Muscle of leg (tissue), 11 donors: ENCODE results near the gene PTPRK. TPM values are rescaled to one million over a fixed set of nuclear protein-coding genes. Genes with fewer than 3 reads are reported as not detected.
"Not testable (repeated sequence)": the region's sequence is repeated elsewhere in the genome, so short reads cannot be mapped to it uniquely, and the experiment has no call there.

Experiments
- DNase-seq: peaks from one replicate; pipeline ENCODE4 v3.0.0; 2013
- H3K27ac ChIP-seq: one replicate; pipeline ENCODE4 v1.5.1; 2013; ENCODE audit warnings: mild to moderate bottlenecking, low read length, control low read depth
- H3K27me3 ChIP-seq: one replicate; pipeline ENCODE4 v1.6.1; 2013; ENCODE audit warnings: low read length; ENCODE audit not compliant: control insufficient read depth, insufficient read depth
- H3K36me3 ChIP-seq: one replicate; pipeline ENCODE4 v1.6.1; 2013; ENCODE audit warnings: low read length; ENCODE audit not compliant: control insufficient read depth, insufficient read depth
- H3K4me1 ChIP-seq: one replicate; pipeline ENCODE4 v1.6.1; 2013; ENCODE audit warnings: low read length; ENCODE audit not compliant: control insufficient read depth, insufficient read depth
- H3K4me3 ChIP-seq: one replicate; pipeline ENCODE4 v1.5.1; 2013; ENCODE audit warnings: low read length, control low read depth
- H3K9me3 ChIP-seq: replicated peaks from 2 replicates; pipeline ENCODE4 v1.6.1; 2013; ENCODE audit warnings: low read depth, low read length; ENCODE audit not compliant: control insufficient read depth
- WGBS: methylation state at CpG from one replicate; pipeline ENCODE4 v1.1.5; 2013; ENCODE audit warnings: missing lambda C conversion rate; ENCODE audit not compliant: insufficient coverage; 5-methylcytosine and 5-hydroxymethylcytosine counted together
- polyA plus RNA-seq, 8 donors: library from polyadenylated mRNA; unstranded; fragments of 120-200 nt; gene quantifications; one replicate each; pipeline versions ENCODE4 v1.2.1 to v1.2.3, GENCODE V29; 2013; ENCODE audit warnings: inconsistent platforms in 1 of 8, low replicate concordance in 1 of 8; ENCODE audit not compliant: insufficient read length in 8 of 8, insufficient read depth in 1 of 8
- total RNA-seq: library from RNA; stranded (reverse); fragments of 120-200 nt; gene quantifications from one replicate; pipeline ENCODE4 v1.2.4, GENCODE V29; 2013

The PTPRK gene
- total and polyA plus RNA-seq, 9 donors = 14.4 to 21.8 (median 18.2) TPM

DNA sequence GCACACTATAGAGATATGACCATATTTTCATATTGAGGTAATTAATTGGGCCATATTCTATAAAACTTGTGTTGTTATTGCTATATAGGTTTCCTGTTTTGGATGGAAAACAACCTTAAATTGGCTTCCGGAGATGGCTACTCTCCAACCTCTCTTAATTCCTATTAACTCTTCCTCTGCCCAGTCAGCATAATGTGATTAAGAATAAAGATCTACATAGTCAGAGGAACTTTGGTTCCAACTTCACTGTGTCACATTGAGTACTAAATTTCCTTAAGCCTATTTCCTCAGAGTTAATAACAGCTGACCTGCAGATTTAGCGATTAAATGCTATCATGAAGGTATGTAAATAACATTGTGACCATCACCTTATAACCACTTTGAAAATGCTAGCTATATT is 67.7 kb downstream of the PTPRK start:
- Histone ChIP-seq H3K36me3 (no peaks in the 10 kb centered on the region), H3K27me3 (no peaks in the 10 kb centered on the region), H3K27ac (no peak overlapping the region), H3K4me1 (no peaks in the 10 kb centered on the region), H3K9me3 (no peaks in the 10 kb centered on the region), H3K4me3 (no peak overlapping the region)
- no peak for DNase-seq
- WGBS = no CpG with 5 or more reads among the region's 2 CpGs

- H3K27me3 ChIP-seq = no peaks in the 10 kb centered on the region
- no peak overlapping the region for H3K27ac ChIP-seq
- no peaks in the 10 kb centered on the region for H3K9me3 ChIP-seq
- DNase-seq = no peak
- no peaks in the 10 kb centered on the region for H3K36me3 ChIP-seq
- WGBS = no CpG with 5 or more reads among the region's 3 CpGs
- no peak overlapping the region for H3K4me3 ChIP-seq
- H3K4me1 ChIP-seq = no peaks in the 10 kb centered on the region
These were observed 73.9 kb downstream of the PTPRK start for GRCh38 chr6:128446497-128446896.

DNA sequence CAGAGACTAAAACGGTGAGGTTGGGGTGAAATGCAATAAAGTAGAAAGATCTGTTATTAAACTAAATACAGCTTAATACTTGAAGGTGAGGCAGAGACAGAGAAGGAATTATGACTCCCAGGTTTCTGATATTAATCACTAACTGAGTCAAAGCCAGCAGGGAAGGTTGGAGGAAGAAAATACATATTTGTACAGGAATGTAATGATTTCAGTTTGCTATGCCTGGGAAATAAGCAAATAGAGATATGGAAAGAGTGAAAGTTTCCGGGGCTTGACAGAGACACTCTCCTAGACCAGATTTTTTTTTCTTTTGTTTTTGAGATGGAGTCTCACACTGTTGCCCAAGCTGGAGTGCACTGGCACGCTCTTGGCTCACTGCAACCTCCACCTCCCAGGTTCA is 76.8 kb downstream of the PTPRK start:
- no peak overlapping the region for H3K27ac ChIP-seq
- no peaks in the 10 kb centered on the region for H3K36me3 ChIP-seq
- H3K9me3 ChIP-seq = no peaks in the 10 kb centered on the region
- H3K4me3 ChIP-seq = no peak overlapping the region
- WGBS = no CpG with 5 or more reads among the region's 3 CpGs
- peaks cover under 1% of the 10 kb centered on the region for H3K4me1 ChIP-seq
- no peaks in the 10 kb centered on the region for H3K27me3 ChIP-seq
- DNase-seq = peak; percentile 30

GRCh38 chr6:128439627-128440026 is 80.8 kb downstream of the PTPRK start:
- H3K36me3 ChIP-seq = no peaks in the 10 kb centered on the region
- no peak for DNase-seq
- H3K27me3 ChIP-seq = no peaks in the 10 kb centered on the region
- H3K4me1 ChIP-seq = peaks cover 2% of the 10 kb centered on the region
- H3K9me3 ChIP-seq = no peaks in the 10 kb centered on the region
- H3K4me3 ChIP-seq = no peak overlapping the region
- no peak overlapping the region for H3K27ac ChIP-seq

DNA sequence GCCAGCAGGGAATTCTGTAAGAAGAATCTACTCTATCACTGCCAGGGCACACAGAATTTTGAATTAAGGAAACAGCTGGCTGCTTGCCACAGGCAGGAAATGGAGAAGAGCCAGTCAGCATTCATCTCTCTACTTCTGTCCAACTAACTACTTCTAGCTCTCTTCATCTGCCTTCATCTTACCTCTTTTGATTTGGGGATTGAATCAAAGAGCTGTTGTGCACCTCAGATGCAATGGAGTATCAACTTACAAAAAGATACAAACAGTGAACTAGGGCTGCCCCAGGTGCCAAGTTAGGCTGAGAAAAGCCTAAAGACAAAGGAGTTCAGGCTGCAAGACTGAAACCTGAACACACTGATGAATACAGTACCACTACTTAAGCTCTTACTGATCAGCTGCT is 82.0 kb downstream of the PTPRK start:
- H3K4me3 ChIP-seq = no peak overlapping the region
- no peaks in the 10 kb centered on the region for H3K9me3 ChIP-seq
- no peak overlapping the region for H3K27ac ChIP-seq
- peak; percentile 43 for DNase-seq
- H3K36me3 ChIP-seq = no peaks in the 10 kb centered on the region
- peaks cover 2% of the 10 kb centered on the region for H3K4me1 ChIP-seq
- H3K27me3 ChIP-seq = no peaks in the 10 kb centered on the region

DNA sequence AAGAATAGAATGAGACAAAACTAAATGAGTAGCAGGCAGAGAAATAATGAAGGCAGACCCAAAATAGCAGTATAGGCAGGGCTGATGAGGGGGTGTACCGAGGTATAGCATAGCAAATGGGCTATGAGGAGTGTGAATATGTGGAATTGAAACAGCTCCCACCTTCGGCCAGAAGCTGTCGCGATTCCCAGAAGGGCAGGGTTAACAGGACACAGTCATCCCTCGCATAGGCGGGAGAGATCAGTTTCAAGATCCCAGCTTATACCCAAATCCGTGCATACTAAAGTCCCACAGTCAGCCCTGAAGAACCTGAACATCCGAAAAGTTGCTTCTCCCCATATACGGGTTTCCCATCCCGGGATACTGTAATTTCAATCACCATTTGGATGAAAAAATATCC is 82.7 kb downstream of the PTPRK start:
- Histone ChIP-seq H3K36me3 (no peaks in the 10 kb centered on the region), H3K4me3 (no peak overlapping the region), H3K4me1 (peaks cover 2% of the 10 kb centered on the region), H3K9me3 (no peaks in the 10 kb centered on the region), H3K27me3 (no peaks in the 10 kb centered on the region), H3K27ac (no peak overlapping the region)
- 90% methylated on average over 10 of the region's 10 CpGs for WGBS
- DNase-seq = no peak

DNA sequence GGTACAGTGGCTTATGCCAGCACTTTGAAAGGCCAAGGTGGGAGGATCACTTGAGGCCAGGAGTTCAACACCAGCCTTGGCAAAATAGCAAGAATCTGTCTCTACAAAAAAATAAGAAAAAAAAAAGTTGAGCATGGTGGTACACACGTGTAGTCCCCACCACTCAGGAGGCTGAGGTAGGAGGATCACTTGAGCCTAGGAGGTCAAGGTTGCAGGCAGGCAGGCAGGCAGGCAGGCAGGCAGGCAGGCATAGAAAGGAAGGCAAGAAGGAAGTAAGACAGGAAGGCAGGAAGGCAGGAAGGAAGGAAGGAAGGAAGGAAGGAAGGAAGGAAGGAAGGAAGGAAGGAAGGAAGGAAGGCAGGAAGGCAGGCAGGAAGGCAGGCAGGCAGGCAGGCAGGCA is 85.6 kb downstream of the PTPRK start:
- not testable (repeated sequence) for H3K4me3 ChIP-seq, H3K9me3 ChIP-seq, H3K27me3 ChIP-seq, H3K36me3 ChIP-seq, H3K4me1 ChIP-seq, H3K27ac ChIP-seq, DNase-seq
- no CpG with 5 or more reads among the region's 1 CpG for WGBS

GRCh38 chr6:128432394-128432793 is 88.0 kb downstream of the PTPRK start:
- H3K4me1 ChIP-seq = no peaks in the 10 kb centered on the region
- no peaks in the 10 kb centered on the region for H3K9me3 ChIP-seq
- H3K36me3 ChIP-seq = no peaks in the 10 kb centered on the region
- no peak overlapping the region for H3K4me3 ChIP-seq
- no peaks in the 10 kb centered on the region for H3K27me3 ChIP-seq
- H3K27ac ChIP-seq = no peak overlapping the region
- DNase-seq = no peak

DNA sequence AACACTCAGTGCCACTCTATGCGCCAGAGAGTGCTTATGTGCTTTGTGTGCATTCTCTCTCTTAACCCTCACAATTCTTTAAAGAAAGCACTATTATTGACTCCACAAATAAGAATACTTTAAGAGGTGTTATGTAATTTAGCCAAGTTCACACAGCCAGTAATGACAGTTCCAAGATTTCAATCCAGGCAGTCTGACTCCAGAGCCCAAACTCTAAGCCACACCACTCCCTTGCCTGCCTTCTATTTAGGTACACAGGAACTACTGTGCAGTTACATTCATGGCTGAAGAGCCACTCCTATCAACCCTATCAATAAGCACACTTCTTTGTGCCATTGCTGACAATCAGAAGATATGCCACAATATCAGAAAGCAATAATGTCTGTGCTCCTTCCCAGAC is 93.3 kb downstream of the PTPRK start:
- Histone ChIP-seq H3K4me3 (no peak overlapping the region), H3K4me1 (no peaks in the 10 kb centered on the region), H3K27ac (no peak overlapping the region), H3K9me3 (no peaks in the 10 kb centered on the region), H3K36me3 (no peaks in the 10 kb centered on the region), H3K27me3 (no peaks in the 10 kb centered on the region)
- WGBS = no CpG with 5 or more reads among the region's 1 CpG
- DNase-seq = no peak

GRCh38 chr6:128425856-128426255 is 94.5 kb downstream of the PTPRK start:
- Histone ChIP-seq H3K36me3 (no peaks in the 10 kb centered on the region), H3K27me3 (no peaks in the 10 kb centered on the region), H3K9me3 (no peaks in the 10 kb centered on the region), H3K4me3 (no peak overlapping the region), H3K4me1 (no peaks in the 10 kb centered on the region), H3K27ac (no peak overlapping the region)
- peak; percentile 63 for DNase-seq
- WGBS = 80% methylated on average over 1 of the region's 2 CpGs

- Histone ChIP-seq H3K4me3 (no peak overlapping the region), H3K36me3 (no peaks in the 10 kb centered on the region), H3K27ac (peak overlapping the region; percentile 58), H3K27me3 (no peaks in the 10 kb centered on the region), H3K9me3 (peaks cover 10% of the 10 kb centered on the region), H3K4me1 (no peaks in the 10 kb centered on the region)
- DNase-seq = peak; percentile 40
- whole genome bisulfite sequencing = no CpG with 5 or more reads among the region's 1 CpG
These were observed 97.5 kb downstream of the PTPRK start for GRCh38 chr6:128422871-128423270.
